ENCODE data around the gene MORC2.

MORC2 gene

GRCh38 chr22:30884211-30885000, 84.2 kb downstream of the MORC2 start:
- no peak for DNase-seq

GRCh38 chr22:30883586-30884145, 84.9 kb downstream of the MORC2 start:
- no peak for DNase-seq

- no peak for DNase-seq
These were observed 85.5 kb downstream of the MORC2 start for GRCh38 chr22:30882974-30883533.

- no peak for DNase-seq
These were observed 86.3 kb downstream of the MORC2 start for GRCh38 chr22:30882184-30882717.

GRCh38 chr22:30881361-30882183, 87.0 kb downstream of the MORC2 start:
- no peak for DNase-seq

GRCh38 chr22:30880847-30881246, 87.7 kb downstream of the MORC2 start:
- no peak for DNase-seq

- DNase-seq = no peak
These were observed 88.4 kb downstream of the MORC2 start for GRCh38 chr22:30880181-30880601.

- DNase-seq = no peak
These were observed 89.2 kb downstream of the MORC2 start for GRCh38 chr22:30879415-30879797.

GRCh38 chr22:30878516-30879414, 89.8 kb downstream of the MORC2 start:
- DNase-seq = no peak

- no peak for DNase-seq
These were observed 90.7 kb downstream of the MORC2 start for GRCh38 chr22:30877662-30878515.

- DNase-seq = no peak
These were observed 91.5 kb downstream of the MORC2 start for GRCh38 chr22:30876915-30877553.

GRCh38 chr22:30876221-30876751, 92.3 kb downstream of the MORC2 start:
- no peak for DNase-seq

GRCh38 chr22:30875481-30876215, 92.9 kb downstream of the MORC2 start:
- no peak for DNase-seq
